ENCODE results near the gene BEST4. TPM values are rescaled to one million over a fixed set of nuclear protein-coding genes. Genes with fewer than 3 reads are reported as not detected.

Gene BEST4
- total and polyA plus RNA-seq, 2 of the 13 experiments (the other 11 are each of a cell fraction or from before 2014, with no cell fraction given) = 0.77 to 1.4 TPM

DNA sequence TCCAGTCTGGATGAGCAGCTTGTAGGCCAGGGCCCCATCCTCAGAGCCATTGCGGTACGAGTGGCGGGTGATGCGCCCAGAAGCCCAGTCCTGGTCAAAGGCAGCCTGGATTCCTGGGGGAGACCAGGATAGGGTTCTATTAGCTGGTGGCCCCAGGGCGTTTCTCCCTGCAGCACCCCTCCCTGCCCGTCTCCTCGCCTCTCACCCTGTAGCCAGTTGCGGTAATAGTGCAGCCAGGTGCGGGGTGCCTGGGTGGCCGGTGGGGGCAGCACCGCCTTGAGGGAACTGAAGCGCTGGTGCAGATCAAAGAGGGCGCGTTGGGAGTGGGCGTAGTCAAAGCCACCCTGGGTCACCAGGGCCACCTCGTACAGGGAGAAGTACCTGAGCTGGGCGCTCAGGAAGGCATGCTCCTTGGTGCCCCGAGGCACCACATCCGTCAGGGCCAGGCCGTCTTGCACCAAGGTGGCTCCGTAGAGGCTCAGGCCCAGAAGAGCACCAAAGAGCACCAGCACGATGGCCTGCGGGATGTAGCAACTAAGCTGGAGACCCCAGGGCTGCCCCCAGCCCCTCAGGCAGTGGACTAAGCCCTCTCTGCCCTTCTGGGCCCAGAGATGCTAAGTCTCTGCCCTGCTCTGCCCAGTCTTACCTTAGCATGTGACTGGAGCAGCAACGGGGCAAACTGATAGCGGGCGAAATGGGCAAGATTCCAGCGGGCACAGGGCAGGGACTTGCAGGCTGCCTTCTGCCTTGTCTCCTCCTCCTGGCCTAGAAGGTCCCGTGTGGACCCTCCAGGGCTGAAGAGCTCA, 39.4 kb upstream of the BEST4 start (continued):
- TF ChIP-seq HNF1A (IDR thresholded peaks at IDR 0.05; ENCODE audit: low read depth) (no peak), HNF1A (CRISPR knock-in tag; IDR thresholded peaks at IDR 0.05; ENCODE audit: borderline replicate concordance) (peak; percentile 22; the same call in 1 of the 2 replicates), ELF1 (CRISPR knock-in tag; IDR thresholded peaks at IDR 0.05) (peak; percentile 46; the same call in 1 of the 2 replicates), ZNF274 (CRISPR knock-in tag; IDR thresholded peaks at IDR 0.05) (0 out of 2 replicates have a peak, but pooled peaks have one; percentile 65), ZNF354B (CRISPR knock-in tag; IDR thresholded peaks at IDR 0.05) (no peak), ZNF556 (CRISPR knock-in tag; IDR thresholded peaks at IDR 0.05; ENCODE audit: borderline replicate concordance) (no peak; the same call in 1 of the 2 replicates), ZNF652 (CRISPR knock-in tag; IDR thresholded peaks at IDR 0.05; ENCODE audit: borderline replicate concordance, low read depth) (peak; percentile 19; the same call in 1 of the 2 replicates), ZNF776 (CRISPR knock-in tag; IDR thresholded peaks at IDR 0.05) (peak; percentile 72; the same call in 1 of the 2 replicates), NFE2L1 (CRISPR knock-in tag; IDR thresholded peaks at IDR 0.05; ENCODE audit: borderline replicate concordance) (no peak), MIXL1 (CRISPR knock-in tag; IDR thresholded peaks at IDR 0.05) (no peak), ZZZ3 (CRISPR knock-in tag; IDR thresholded peaks at IDR 0.05; ENCODE audit: borderline replicate concordance) (no peak), MED1 (CRISPR knock-in tag; IDR thresholded peaks at IDR 0.05) (peak; percentile 33; the same call in 1 of the 2 replicates), EED (CRISPR knock-in tag; IDR thresholded peaks at IDR 0.05) (no peak; the same call in 1 of the 2 replicates), MAF1 (CRISPR knock-in tag; IDR thresholded peaks at IDR 0.05; ENCODE audit: borderline replicate concordance) (no peak), NCOA2 (CRISPR knock-in tag; IDR thresholded peaks at IDR 0.05) (peak; percentile 39; the same call in 1 of the 2 replicates), ZNF850 (CRISPR knock-in tag; conservative IDR thresholded peaks at IDR 0.05) (no peak), CTCF (CRISPR knock-in tag; IDR thresholded peaks at IDR 0.05) (peak; percentile 95), TBX2 (CRISPR knock-in tag; IDR thresholded peaks at IDR 0.05; ENCODE audit: borderline replicate concordance) (peak; percentile 41), GTF3A (CRISPR knock-in tag; conservative IDR thresholded peaks at IDR 0.05) (no peak; the same call in 1 of the 2 replicates), ZBTB20 (CRISPR knock-in tag; IDR thresholded peaks at IDR 0.05; ENCODE audit: borderline replicate concordance, low read depth) (no peak)
- TF ChIP-seq, protein P1, sequence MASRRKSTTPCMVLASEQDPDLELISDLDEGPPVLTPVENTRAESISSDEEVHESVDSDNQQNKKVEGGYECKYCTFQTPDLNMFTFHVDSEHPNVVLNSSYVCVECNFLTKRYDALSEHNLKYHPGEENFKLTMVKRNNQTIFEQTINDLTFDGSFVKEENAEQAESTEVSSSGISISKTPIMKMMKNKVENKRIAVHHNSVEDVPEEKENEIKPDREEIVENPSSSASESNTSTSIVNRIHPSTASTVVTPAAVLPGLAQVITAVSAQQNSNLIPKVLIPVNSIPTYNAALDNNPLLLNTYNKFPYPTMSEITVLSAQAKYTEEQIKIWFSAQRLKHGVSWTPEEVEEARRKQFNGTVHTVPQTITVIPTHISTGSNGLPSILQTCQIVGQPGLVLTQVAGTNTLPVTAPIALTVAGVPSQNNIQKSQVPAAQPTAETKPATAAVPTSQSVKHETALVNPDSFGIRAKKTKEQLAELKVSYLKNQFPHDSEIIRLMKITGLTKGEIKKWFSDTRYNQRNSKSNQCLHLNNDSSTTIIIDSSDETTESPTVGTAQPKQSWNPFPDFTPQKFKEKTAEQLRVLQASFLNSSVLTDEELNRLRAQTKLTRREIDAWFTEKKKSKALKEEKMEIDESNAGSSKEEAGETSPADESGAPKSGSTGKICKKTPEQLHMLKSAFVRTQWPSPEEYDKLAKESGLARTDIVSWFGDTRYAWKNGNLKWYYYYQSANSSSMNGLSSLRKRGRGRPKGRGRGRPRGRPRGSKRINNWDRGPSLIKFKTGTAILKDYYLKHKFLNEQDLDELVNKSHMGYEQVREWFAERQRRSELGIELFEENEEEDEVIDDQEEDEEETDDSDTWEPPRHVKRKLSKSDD (CRISPR knock-in tag; IDR thresholded peaks at IDR 0.05; ENCODE audit: low read depth) = no peak

Data from HepG2 (cell line).